IMR-90 (cell line): ENCODE results near the gene NEGR1. TPM values are rescaled to one million over a fixed set of nuclear protein-coding genes. Genes with fewer than 3 reads are reported as not detected.

Experiments
- ATAC-seq: fragments of 200-7000 bp; cut with Tn5 transposase; 2 replicates; pipeline ENCODE4 v1.9.1; 2020; ENCODE audit warnings: low read depth, mild to moderate bottlenecking, moderate library complexity
- BruUV-seq: library from RNA; stranded (reverse); fragments of 400-500 nt; replicated peaks from 2 replicates; lab custom pipeline; 2021; lab: Mats Ljungman, UMichigan
- CTCF ChIA-PET: fragments of 300-600 bp; formaldehyde crosslinking; extraction: SDS; loops from one replicate; lab custom pipeline; 2021; ENCODE audit warnings: antibody characterized with exemption; lab: Yijun Ruan, JAX
- POLR2A ChIA-PET: fragments of 300-600 bp; sonication (Branson Sonifier 250); formaldehyde crosslinking; loops from one replicate; lab custom pipeline; 2022; ENCODE audit warnings: antibody characterized with exemption; ENCODE audit not compliant: unreplicated experiment; lab: Charles Lee
- DNase-seq: peaks from one replicate; pipeline ENCODE4 v3.0.0; 2013
- H2AFZ ChIP-seq: replicated peaks from 2 replicates; pipeline ENCODE3; 2013; ENCODE audit warnings: low read length, mild to moderate bottlenecking; ENCODE audit not compliant: poor library complexity
- H2AK5ac ChIP-seq: 2 replicates; pipeline ENCODE4 v1.6.1; 2013; ENCODE audit warnings: low read depth, low read length, inconsistent platforms
- H2AK9ac ChIP-seq: replicated peaks from 2 replicates; pipeline ENCODE3; 2013; ENCODE audit warnings: mild to moderate bottlenecking, low read depth, low read length, moderate library complexity; ENCODE audit not compliant: poor library complexity
- H2BK120ac ChIP-seq: 2 replicates; pipeline ENCODE4 v1.6.1; 2013; ENCODE audit warnings: low read depth, low read length, inconsistent platforms
- H2BK15ac ChIP-seq: 3 replicates; pipeline ENCODE4 v1.6.1; 2013; ENCODE audit warnings: low read depth, low read length, inconsistent platforms
- H2BK20ac ChIP-seq: 2 replicates; pipeline ENCODE4 v1.6.1; 2013; ENCODE audit warnings: low read depth, mild to moderate bottlenecking, inconsistent platforms, low read length, moderate library complexity
- H2BK5ac ChIP-seq: 2 replicates; pipeline ENCODE4 v1.6.1; 2013; ENCODE audit warnings: mild to moderate bottlenecking, low read depth, low read length, inconsistent platforms; ENCODE audit not compliant: poor library complexity, severe bottlenecking
- H3K14ac ChIP-seq: replicated peaks from 2 replicates; pipeline ENCODE4 v1.6.1; 2013; ENCODE audit warnings: low read depth, low read length, inconsistent platforms
- H3K18ac ChIP-seq: 2 replicates; pipeline ENCODE4 v1.6.1; 2013; ENCODE audit warnings: low read depth, low read length, control low read depth
- H3K23ac ChIP-seq: 2 replicates; pipeline ENCODE4 v1.6.1; 2013; ENCODE audit warnings: low read depth, low read length, inconsistent platforms
- H3K27ac ChIP-seq: 2 replicates; pipeline ENCODE4 v1.5.1; 2013; ENCODE audit warnings: mild to moderate bottlenecking, control low read depth, low read length; ENCODE audit not compliant: insufficient read depth
- H3K27me3 ChIP-seq: 2 replicates; pipeline ENCODE4 v1.6.1; 2013; ENCODE audit warnings: low read length; ENCODE audit not compliant: control insufficient read depth, insufficient read depth
- H3K36me3 ChIP-seq: 2 replicates; pipeline ENCODE4 v1.6.1; 2013; ENCODE audit warnings: low read length, mixed read lengths; ENCODE audit not compliant: control insufficient read depth, insufficient read depth
- H3K4ac ChIP-seq: 2 replicates; pipeline ENCODE4 v1.6.1; 2013; ENCODE audit warnings: low read depth, low read length, inconsistent platforms
- H3K4me1 ChIP-seq: 2 replicates; pipeline ENCODE4 v1.6.1; 2013; ENCODE audit warnings: low read length, mixed read lengths; ENCODE audit not compliant: control insufficient read depth, insufficient read depth
- H3K4me2 ChIP-seq: 2 replicates; pipeline ENCODE4 v1.6.1; 2013; ENCODE audit warnings: low read depth, mild to moderate bottlenecking, control low read depth, low read length, moderate library complexity
- H3K4me3 ChIP-seq: 2 replicates; pipeline ENCODE4 v1.5.1; 2013; ENCODE audit warnings: low read depth, mild to moderate bottlenecking, control low read depth, low read length, moderate library complexity; ENCODE audit not compliant: insufficient read depth
- H3K56ac ChIP-seq: 2 replicates; pipeline ENCODE4 v1.6.1; 2013; ENCODE audit warnings: low read length, inconsistent platforms; ENCODE audit not compliant: insufficient read depth; ENCODE audit errors: extremely low read depth
- H3K79me1 ChIP-seq, 2 experiments: 2 replicates each; pipeline ENCODE4 v1.6.1; 2013; ENCODE audit warnings: low read length in 2 of 2, inconsistent platforms in 1 of 2, low read depth in 1 of 2
- H3K9ac ChIP-seq: 2 replicates; pipeline ENCODE4 v1.6.1; 2013; ENCODE audit warnings: low read depth, low read length, control low read depth
- H3K9me1 ChIP-seq: 2 replicates; pipeline ENCODE4 v1.6.1; 2013; ENCODE audit warnings: low read length, inconsistent platforms; ENCODE audit not compliant: insufficient read depth
- H3K9me3 ChIP-seq: 2 replicates; pipeline ENCODE4 v1.6.1; 2013; ENCODE audit warnings: low read length; ENCODE audit not compliant: control insufficient read depth, insufficient read depth
- H4K20me1 ChIP-seq: 2 replicates; pipeline ENCODE4 v1.6.1; 2013; ENCODE audit warnings: low read length, inconsistent platforms; ENCODE audit not compliant: insufficient read depth
- H4K5ac ChIP-seq: 2 replicates; pipeline ENCODE4 v1.6.1; 2013; ENCODE audit warnings: mild to moderate bottlenecking, low read depth, low read length, control low read depth
- H4K8ac ChIP-seq, 2 experiments: 2 replicates each; pipeline ENCODE4 v1.6.1; 2013; ENCODE audit warnings: low read depth in 2 of 2, low read length in 2 of 2, control low read depth in 1 of 2, inconsistent platforms in 1 of 2
- H4K91ac ChIP-seq: 2 replicates; pipeline ENCODE4 v1.6.1; 2013; ENCODE audit warnings: low read depth, low read length, inconsistent platforms; ENCODE audit not compliant: insufficient read depth
- BHLHE40 ChIP-seq: fragments of 150-350 bp; IDR thresholded peaks from 2 replicates; pipeline ENCODE4 v1.6.1; 2016; ENCODE audit warnings: mild to moderate bottlenecking, low read depth, low read length
- CEBPB ChIP-seq: IDR thresholded peaks from 2 replicates; pipeline ENCODE4 v1.6.1; 2012; ENCODE audit warnings: low read depth, low read length, improper control_type of control experiment
- CHD1 ChIP-seq: IDR thresholded peaks from 2 replicates; pipeline ENCODE4 v1.6.1; 2012; ENCODE audit warnings: low read depth, low read length, improper control_type of control experiment
- ELK1 ChIP-seq: fragments of 150-350 bp; IDR thresholded peaks from 2 replicates; pipeline ENCODE4 v1.6.1; 2016; ENCODE audit warnings: low read depth, mild to moderate bottlenecking, low read length, moderate library complexity, borderline replicate concordance
- FOS ChIP-seq: fragments of 150-350 bp; IDR thresholded peaks from 2 replicates; pipeline ENCODE4 v1.6.1; 2016; ENCODE audit warnings: low read depth, low read length
- MAFK ChIP-seq: IDR thresholded peaks from 2 replicates; pipeline ENCODE4 v1.6.1; 2012; ENCODE audit warnings: low read depth, low read length, improper control_type of control experiment
- MAZ ChIP-seq: IDR thresholded peaks from 2 replicates; pipeline ENCODE4 v1.6.1; 2012; ENCODE audit warnings: low read depth, mild to moderate bottlenecking, low read length, improper control_type of control experiment, moderate library complexity, borderline replicate concordance
- MXI1 ChIP-seq: IDR thresholded peaks from 2 replicates; pipeline ENCODE4 v1.6.1; 2012; ENCODE audit warnings: low read depth, mild to moderate bottlenecking, low read length, moderate library complexity, borderline replicate concordance
- NFE2L2 ChIP-seq: fragments of 150-350 bp; IDR thresholded peaks from 2 replicates; pipeline ENCODE4 v1.6.1; 2016; ENCODE audit warnings: low read depth, mild to moderate bottlenecking, low read length
- POLR2A ChIP-seq: IDR thresholded peaks from 2 replicates; pipeline ENCODE4 v1.6.1; 2012; ENCODE audit warnings: mild to moderate bottlenecking, low read depth, low read length
- RAD21 ChIP-seq: IDR thresholded peaks from 2 replicates; pipeline ENCODE4 v1.6.1; 2012; ENCODE audit warnings: low read length, improper control_type of control experiment
- RCOR1 ChIP-seq: IDR thresholded peaks from 2 replicates; pipeline ENCODE4 v1.6.1; 2012; ENCODE audit warnings: mild to moderate bottlenecking, low read length, improper control_type of control experiment; ENCODE audit not compliant: insufficient replicate concordance
- RFX5 ChIP-seq: IDR thresholded peaks from 2 replicates; pipeline ENCODE4 v1.8.0; 2012; ENCODE audit warnings: low read depth, mild to moderate bottlenecking, low read length, moderate library complexity
- SMC3 ChIP-seq: fragments of 150-350 bp; IDR thresholded peaks from 2 replicates; pipeline ENCODE4 v1.6.1; 2016; ENCODE audit warnings: low read depth, mild to moderate bottlenecking, antibody characterized with exemption, low read length, moderate library complexity
- WGBS, 2 experiments: methylation state at CpG; one replicate each; pipeline versions ENCODE4 v1.1.5 to v1.1.7; 2013; ENCODE audit warnings: missing lambda C conversion rate in 2 of 2; ENCODE audit not compliant: insufficient read length in 1 of 2; ENCODE audit errors: extremely low coverage in 2 of 2; 5-methylcytosine and 5-hydroxymethylcytosine counted together
- dilution Hi-C: fragments of 300-500 bp; cut with HindIII; formaldehyde crosslinking; loops from one replicate; pipeline ENCODE4 v1.14.3; 2018; ENCODE audit warnings: low sequenced_read_pairs; ENCODE audit not compliant: unreplicated experiment
- in situ Hi-C: fragments of 300-500 bp; cut with MboI; formaldehyde crosslinking; loops from 3 replicates; pipeline ENCODE4 v1.14.3; 2019; ENCODE audit warnings: low sequenced_read_pairs, inconsistent platforms, mixed read lengths
- intact Hi-C: fragments of 100-400 bp; cut with micrococcal nuclease; formaldehyde crosslinking; loops from 2 replicates; pipeline ENCODE4 v1.10.0; 2022
- polyA plus RNA-seq, 3 experiments: library from polyadenylated mRNA; depleted of rRNA; stranded (reverse); fragments of >200 nt; gene quantifications; 2 replicates each; pipeline ENCODE4 v1.2.3, GENCODE V29; 2012; ENCODE audit warnings: low replicate concordance in 1 of 3
- total RNA-seq: library from RNA; depleted of rRNA; stranded (reverse); fragments of >200 nt; gene quantifications from 2 replicates; pipeline ENCODE4 v1.2.3, GENCODE V29; 2012
- TF ChIP-seq, protein P1 (sequence below): fragments of 150-350 bp; IDR thresholded peaks from 2 replicates; pipeline ENCODE4 v1.6.1; 2017; ENCODE audit warnings: mild to moderate bottlenecking, antibody characterized with exemption, low read length, low read depth
- TF ChIP-seq, protein P2 (sequence below): conservative IDR thresholded peaks from 2 replicates; pipeline ENCODE4 v1.5.1; 2012; ENCODE audit warnings: mild to moderate bottlenecking, low read depth, low read length, improper control_type of control experiment

The NEGR1 gene
- total and polyA plus RNA-seq, 2 of the 4 experiments (the other 2 are of a cell fraction), result 5.1 to 9.1 TPM

- Histone ChIP-seq H3K14ac (no peak overlapping the region), H2AK5ac (no peak overlapping the region), H3K9me3 (no peaks in the 10 kb centered on the region), H3K9ac (no peak overlapping the region), H2BK120ac (no peak overlapping the region), H4K5ac (no peak overlapping the region), H3K56ac (no peak overlapping the region), H2BK20ac (no peak overlapping the region), H3K4me2 (no peak overlapping the region), H3K27ac (no peak overlapping the region), H4K20me1 (no peaks in the 10 kb centered on the region), H3K4ac (no peak overlapping the region), H3K79me1 (no peaks in the 10 kb centered on the region; a peak in 1 of 4 replicates), H4K8ac (no peak overlapping the region), H4K91ac (no peak overlapping the region), H3K4me1 (no peaks in the 10 kb centered on the region), H2AK9ac (no peak overlapping the region), H3K9me1 (no peaks in the 10 kb centered on the region), H2BK15ac (no peak overlapping the region), H3K27me3 (no peaks in the 10 kb centered on the region), H3K18ac (no peak overlapping the region), H3K36me3 (no peaks in the 10 kb centered on the region), H3K23ac (no peak overlapping the region), H2AFZ (no peak overlapping the region), H3K4me3 (no peak overlapping the region), H2BK5ac (no peak overlapping the region)
- no TSS peak for BruUV-seq
- intact Hi-C loops (loop anchor here (1.0 to 5.0 kb wide), 3 partner anchors 450 to 946 kb away; no protein-coding TSS in a partner anchor), in situ Hi-C loops (loop anchor here (5.0 to 25.0 kb wide), 2 partner anchors 451 to 951 kb away; partner anchors contain the start of gene ZRANB2), dilution Hi-C loops (no loop called here)
- ATAC-seq (peak; percentile 40; the same call in 1 of the 2 replicates), DNase-seq (peak; percentile 49)
- POLR2A ChIA-PET, result no interaction called here
- WGBS, 2 experiments, result no CpG with 5 or more reads among the region's 3 CpGs
- TF ChIP-seq SMC3, result peak; percentile 71
- no peak for TF ChIP-seq NFE2L2
- TF ChIP-seq, protein P1, sequence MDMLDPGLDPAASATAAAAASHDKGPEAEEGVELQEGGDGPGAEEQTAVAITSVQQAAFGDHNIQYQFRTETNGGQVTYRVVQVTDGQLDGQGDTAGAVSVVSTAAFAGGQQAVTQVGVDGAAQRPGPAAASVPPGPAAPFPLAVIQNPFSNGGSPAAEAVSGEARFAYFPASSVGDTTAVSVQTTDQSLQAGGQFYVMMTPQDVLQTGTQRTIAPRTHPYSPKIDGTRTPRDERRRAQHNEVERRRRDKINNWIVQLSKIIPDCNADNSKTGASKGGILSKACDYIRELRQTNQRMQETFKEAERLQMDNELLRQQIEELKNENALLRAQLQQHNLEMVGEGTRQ, result no peak
- TF ChIP-seq POLR2A, result no peak
- TF ChIP-seq RCOR1, result no peak
- TF ChIP-seq CHD1, result no peak
- TF ChIP-seq MAFK, result no peak
- no peak for TF ChIP-seq MXI1
- no peak for TF ChIP-seq BHLHE40
- TF ChIP-seq, protein P2, sequence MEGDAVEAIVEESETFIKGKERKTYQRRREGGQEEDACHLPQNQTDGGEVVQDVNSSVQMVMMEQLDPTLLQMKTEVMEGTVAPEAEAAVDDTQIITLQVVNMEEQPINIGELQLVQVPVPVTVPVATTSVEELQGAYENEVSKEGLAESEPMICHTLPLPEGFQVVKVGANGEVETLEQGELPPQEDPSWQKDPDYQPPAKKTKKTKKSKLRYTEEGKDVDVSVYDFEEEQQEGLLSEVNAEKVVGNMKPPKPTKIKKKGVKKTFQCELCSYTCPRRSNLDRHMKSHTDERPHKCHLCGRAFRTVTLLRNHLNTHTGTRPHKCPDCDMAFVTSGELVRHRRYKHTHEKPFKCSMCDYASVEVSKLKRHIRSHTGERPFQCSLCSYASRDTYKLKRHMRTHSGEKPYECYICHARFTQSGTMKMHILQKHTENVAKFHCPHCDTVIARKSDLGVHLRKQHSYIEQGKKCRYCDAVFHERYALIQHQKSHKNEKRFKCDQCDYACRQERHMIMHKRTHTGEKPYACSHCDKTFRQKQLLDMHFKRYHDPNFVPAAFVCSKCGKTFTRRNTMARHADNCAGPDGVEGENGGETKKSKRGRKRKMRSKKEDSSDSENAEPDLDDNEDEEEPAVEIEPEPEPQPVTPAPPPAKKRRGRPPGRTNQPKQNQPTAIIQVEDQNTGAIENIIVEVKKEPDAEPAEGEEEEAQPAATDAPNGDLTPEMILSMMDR, result peak; percentile 59
- peak; percentile 58 for TF ChIP-seq RAD21
- no peak for TF ChIP-seq RFX5
- TF ChIP-seq MAZ, result no peak
- TF ChIP-seq FOS, result no peak
- no peak for TF ChIP-seq CEBPB
- no peak for TF ChIP-seq ELK1
- CTCF ChIA-PET, result interaction anchor here (0.6 to 1.5 kb wide), 10 partner anchors 10 to 841 kb away, joined by 3 to 7 read pairs (median 3); no protein-coding TSS in a partner anchor
Observed at GRCh38 chr1:72037745-72038343, 244.5 kb downstream of the NEGR1 start.
